GM21723 (cell line): ENCODE data around the gene PGF.
"Not testable (repeated sequence)": the region's sequence is repeated elsewhere in the genome, so short reads cannot be mapped to it uniquely, and the experiment has no call there.

Experiments
- ATAC-seq: cut with Tn5 transposase; IDR thresholded peaks from one replicate; pipeline ENCODE4 v1.9.1; 2021; ENCODE audit warnings: mild to moderate bottlenecking, moderate library complexity; ENCODE audit not compliant: unreplicated experiment

Gene PGF

GRCh38 chr14:74955229-74956026, at the start of gene PGF:
TSS of gene PGF (minus strand) at chr14:74955597. CDS start at chr14:74955242, 355 bp downstream.
- ATAC-seq = no peak

DNA sequence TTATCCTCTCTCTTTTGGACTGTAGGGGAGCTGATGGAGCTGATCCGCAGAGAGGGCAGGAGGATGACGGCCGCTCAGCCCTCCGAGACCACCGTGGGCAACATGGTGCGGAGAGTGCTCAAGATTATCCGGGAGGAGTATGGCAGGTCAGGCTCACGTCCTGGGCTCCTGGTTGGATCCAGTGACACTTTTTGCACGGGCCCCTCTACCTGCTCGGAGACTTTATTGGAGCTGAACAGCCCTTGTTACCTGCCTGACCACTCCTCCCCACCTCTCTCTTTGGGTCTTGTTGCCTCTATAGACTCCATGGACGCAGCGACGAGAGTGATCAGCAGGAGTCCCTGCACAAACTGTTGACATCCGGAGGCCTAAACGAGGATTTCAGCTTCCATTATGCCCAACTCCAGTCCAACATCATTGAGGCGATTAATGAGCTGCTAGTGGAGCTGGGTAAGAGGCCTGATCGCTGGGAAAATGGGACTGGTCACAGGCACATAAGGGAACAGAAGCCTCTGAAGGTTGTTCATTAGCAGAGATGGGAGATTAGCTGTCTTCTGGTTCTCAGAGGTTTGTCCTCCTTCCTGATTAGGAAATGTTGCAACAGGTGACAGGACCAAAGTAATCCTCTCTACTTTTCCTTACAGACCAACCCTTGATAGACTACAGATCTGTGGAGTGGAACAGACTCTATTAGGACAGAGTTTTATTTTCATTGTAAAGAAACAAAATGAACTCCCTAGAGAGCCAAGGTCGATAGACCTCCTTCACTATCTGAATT, 48.0 kb upstream of the PGF start:
- no peak for ATAC-seq

DNA sequence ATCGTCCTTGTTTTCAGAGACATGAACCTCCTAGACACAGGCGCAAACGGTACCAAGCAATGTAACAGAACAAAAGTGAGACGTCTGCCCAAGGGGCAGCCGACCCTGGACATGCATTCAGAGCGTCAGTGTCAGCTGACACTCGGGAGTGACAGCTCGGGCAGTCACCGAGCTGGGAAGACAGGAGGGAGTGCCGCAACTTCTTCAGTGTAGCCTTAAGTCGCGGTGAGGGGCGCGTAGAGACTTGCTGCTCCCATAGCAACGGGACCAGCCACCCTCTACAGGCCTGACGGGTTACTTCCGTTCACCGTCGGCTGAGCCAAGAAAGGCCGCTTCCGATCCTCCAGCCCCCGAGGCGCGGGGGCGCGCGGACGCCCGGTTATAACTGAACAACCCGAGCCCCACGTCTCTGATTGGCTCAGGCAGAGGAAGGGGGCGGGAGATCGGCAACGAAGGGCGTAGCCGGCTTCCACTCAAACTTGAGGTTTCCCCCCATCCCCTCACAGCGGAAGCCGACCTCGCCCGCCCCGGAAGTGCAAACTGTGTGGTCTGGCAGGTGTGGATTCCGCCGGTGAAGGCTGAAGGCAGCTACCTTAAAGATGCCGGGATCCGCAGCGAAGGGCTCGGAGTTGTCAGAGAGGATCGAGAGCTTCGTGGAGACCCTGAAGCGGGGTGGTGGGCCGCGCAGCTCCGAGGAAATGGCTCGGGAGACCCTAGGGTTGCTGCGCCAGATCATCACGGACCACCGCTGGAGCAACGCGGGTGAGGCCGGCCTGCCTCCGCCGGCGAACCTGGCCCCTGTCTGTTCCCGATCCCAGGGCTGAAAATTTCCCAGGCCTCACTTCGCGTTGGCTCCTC, 47.2 kb upstream of the PGF start, which contains the start of gene EIF2B2:
TSS of gene EIF2B2 (plus strand) at position 530 of the 858 bp plus-strand sequence. CDS start at position 600, 70 bp downstream.
- ATAC-seq = peak; percentile 97

DNA sequence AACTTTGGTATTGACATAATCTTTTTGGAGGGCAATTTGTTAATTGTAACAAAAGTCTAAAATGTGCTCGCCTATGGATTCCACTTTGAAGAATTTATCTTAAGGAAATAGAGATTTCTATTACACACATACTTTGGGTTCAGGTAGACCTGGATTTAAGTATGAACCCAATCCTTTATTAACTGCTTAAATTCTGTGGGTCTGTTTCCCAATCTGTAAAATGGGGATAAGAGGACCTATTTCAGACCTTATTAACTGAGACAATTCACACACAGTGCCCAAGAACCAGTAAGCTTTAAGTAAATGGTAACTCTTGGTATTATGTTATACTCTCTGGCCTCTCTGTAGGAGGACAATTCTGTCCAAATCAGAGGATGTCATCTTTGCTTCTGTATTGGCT, 46.5 kb upstream of the PGF start:
- no peak for ATAC-seq

GRCh38 chr14:75001261-75001660, 45.9 kb upstream of the PGF start:
- no peak for ATAC-seq

GRCh38 chr14:74995781-74996180, 40.4 kb upstream of the PGF start:
- not testable (repeated sequence) for ATAC-seq

DNA sequence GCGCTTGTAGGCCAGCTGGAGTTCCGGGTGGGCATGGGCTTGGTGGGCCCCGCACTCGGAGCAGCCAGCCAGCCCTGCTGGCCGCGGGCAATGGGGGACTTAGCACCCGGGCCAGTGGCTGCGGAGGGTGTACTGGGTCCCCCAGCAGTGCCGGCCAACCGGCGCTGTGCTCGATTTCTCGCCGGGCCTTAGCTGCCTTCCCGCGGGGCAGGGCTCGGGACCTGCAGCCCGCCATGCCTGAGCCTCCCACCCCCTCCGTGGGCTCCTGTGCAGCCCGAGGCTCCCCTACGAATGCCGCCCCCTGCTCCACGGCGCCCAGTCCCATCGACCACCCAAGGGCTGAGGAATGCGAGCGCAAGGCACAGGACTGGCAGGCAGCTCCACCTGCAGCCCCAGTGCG, 38.8 kb upstream of the PGF start:
- not testable (repeated sequence) for ATAC-seq

GRCh38 chr14:74988993-74989392, 33.6 kb upstream of the PGF start:
- ATAC-seq = no peak

- no peak for ATAC-seq
Measured at GRCh38 chr14:74988131-74988530, 32.7 kb upstream of the PGF start.

DNA sequence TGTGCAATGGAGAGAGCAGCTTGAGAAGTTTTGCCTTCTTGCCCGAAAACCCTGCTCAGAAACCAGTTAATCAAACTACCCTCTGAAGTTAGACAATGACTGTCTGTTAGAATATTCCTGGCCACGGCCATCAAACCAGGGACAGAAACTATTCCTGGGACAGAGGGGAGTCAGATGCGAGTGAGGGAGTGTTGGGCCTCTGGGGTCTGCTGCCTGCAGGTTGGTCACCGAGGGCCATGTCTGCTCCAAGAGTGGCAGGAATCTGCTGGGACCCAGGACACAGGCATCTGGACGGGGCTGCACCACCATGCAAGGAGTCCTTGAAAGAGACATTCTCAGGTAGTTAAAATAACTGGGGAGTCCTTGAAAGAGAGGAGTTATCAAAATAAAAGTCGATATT, 30.4 kb upstream of the PGF start:
- no peak for ATAC-seq

DNA sequence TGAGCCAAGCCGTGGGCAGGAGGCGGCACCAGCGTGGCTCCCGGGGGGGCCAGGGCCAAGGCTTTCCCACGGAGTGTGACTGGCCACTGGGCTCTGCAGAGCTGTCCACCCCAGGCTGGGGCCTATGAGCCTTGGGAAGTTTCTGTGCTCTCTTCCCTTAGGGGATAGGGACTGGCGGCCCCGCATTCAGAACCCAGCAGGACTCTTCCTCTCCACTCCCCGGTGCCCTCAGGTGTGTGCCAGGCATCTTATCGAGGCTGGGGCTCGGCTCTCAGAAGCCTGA, 29.6 kb upstream of the PGF start:
- no peak for ATAC-seq

- ATAC-seq = no peak
Measured at GRCh38 chr14:74984236-74985027, 29.0 kb upstream of the PGF start.

DNA sequence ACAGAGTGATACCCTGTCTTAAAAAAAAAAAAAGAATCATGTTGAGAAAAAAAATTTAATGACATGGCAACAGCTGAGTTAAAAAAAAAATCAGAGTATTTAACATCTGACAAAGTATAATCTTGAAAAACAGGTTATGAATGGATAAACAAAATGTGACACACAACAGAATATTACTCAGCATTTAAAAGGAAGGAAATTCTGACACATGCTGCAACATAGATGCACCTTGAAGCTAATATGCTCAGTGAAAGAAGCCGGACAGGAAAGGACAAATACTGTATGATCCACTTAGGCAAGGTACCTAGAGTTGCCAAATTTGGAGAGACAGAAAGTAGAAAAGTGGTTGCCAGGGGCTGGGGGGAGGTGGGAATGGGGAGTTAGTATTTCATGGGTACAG, 27.9 kb upstream of the PGF start:
- ATAC-seq = no peak

GRCh38 chr14:74982661-74983060, 27.3 kb upstream of the PGF start:
- no peak for ATAC-seq

GRCh38 chr14:74981833-74982232, 26.4 kb upstream of the PGF start:
- no peak for ATAC-seq

- no peak for ATAC-seq
Measured at GRCh38 chr14:74981462-74981782, 26.0 kb upstream of the PGF start.

- ATAC-seq = no peak
Measured at GRCh38 chr14:74980731-74981461, 25.5 kb upstream of the PGF start.

- no peak for ATAC-seq
Measured at GRCh38 chr14:74980398-74980730, 25.0 kb upstream of the PGF start.

DNA sequence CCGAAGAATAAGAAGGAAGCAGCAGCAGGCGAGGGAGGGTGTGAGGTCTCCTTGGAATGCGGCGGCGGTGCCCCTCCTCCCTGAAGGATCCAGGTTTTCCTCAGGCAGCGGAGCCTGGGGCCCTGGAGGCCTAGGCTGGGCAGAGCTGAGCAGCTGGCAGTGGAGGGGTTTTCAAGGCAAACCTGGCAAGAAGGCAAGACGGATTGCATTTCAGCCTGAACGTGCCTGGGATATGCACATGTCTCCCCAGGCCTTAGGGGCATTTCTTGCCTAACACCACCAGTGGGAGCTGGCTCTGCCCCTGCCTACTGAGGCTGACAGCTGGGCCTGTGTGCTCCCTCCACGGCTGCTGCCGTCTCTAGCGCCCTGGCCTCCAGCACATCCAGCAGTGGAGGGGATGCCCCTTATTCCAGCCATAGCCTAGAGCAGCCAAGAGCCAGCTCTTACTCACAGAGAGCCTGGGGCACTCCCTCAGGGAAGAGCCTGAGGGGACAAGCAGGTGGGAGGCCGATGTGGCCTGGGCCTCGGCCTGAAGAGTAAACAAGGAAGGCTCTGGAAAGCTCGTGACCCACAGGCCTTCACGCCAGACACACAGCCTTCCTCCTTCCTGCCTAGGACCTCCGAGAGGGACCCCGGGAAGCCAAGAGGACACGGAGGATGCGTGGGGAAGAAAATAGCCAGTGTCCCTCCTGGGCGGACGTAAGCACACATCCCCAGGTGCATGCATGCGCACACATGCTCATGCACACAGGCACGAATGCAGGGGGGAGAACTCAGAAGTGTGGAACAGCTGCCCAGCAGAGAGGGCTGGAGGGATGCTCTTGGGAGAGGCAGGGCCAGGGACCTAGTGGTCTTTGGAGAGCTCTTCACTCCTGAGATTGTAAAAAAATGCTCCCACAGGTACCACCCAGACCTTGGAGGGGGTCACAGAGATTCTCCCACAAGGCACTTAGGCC, 24.3 kb upstream of the PGF start:
- ATAC-seq = no peak
